VCaP (cell line): Measurements from ENCODE around the gene ZNF587B.
"Not testable (repeated sequence)": the region's sequence is repeated elsewhere in the genome, so short reads cannot be mapped to it uniquely, and the experiment has no call there.

Source experiments
- H3K27ac ChIP-seq: fragments of 450-650 bp; 2 replicates; pipeline ENCODE4 v1.5.1; 2017
- CTCF ChIP-seq: fragments of 450-650 bp; conservative IDR thresholded peaks from 2 replicates; pipeline ENCODE4 v1.5.1; 2017; ENCODE audit warnings: mild to moderate bottlenecking, moderate library complexity

Gene ZNF587B

GRCh38 chr19:57830071-57830602 is at the start of gene ZNF587B:
Gene ZNF587B, plus strand, starts transcription at chr19:57830299. Its CDS starts 230 bp downstream, at chr19:57830529.
- H3K27ac ChIP-seq: peak within 1 kb of the TSS; percentile 97; the same call in 1 of the 2 replicates

GRCh38 chr19:57786286-57786685 is 43.8 kb upstream of the ZNF587B start:
- no peak for TF ChIP-seq CTCF

More at GRCh38 chr19:57830071-57830602, at the start of gene ZNF587B:
- peak; percentile 63 for TF ChIP-seq CTCF

GRCh38 chr19:57786906-57787305 is 43.2 kb upstream of the ZNF587B start:
- TF ChIP-seq CTCF: no peak
- no peak overlapping the region for H3K27ac ChIP-seq

More at GRCh38 chr19:57786286-57786685, 43.8 kb upstream of the ZNF587B start:
- H3K27ac ChIP-seq: no peak overlapping the region

- no peak for TF ChIP-seq CTCF
- no peak overlapping the region for H3K27ac ChIP-seq
Observed at GRCh38 chr19:57788114-57788692, 41.9 kb upstream of the ZNF587B start.

- no peak for TF ChIP-seq CTCF
- no peak overlapping the region for H3K27ac ChIP-seq
Observed at GRCh38 chr19:57789288-57789687, 40.8 kb upstream of the ZNF587B start.

GRCh38 chr19:57796580-57796979 is 33.5 kb upstream of the ZNF587B start:
- not testable (repeated sequence) for H3K27ac ChIP-seq

- no peak for TF ChIP-seq CTCF
- no peak overlapping the region for H3K27ac ChIP-seq
Observed at GRCh38 chr19:57800696-57801095, 29.4 kb upstream of the ZNF587B start.

GRCh38 chr19:57802269-57802668 is 27.8 kb upstream of the ZNF587B start:
- TF ChIP-seq CTCF: no peak
- no peak overlapping the region for H3K27ac ChIP-seq
